Stimulated activated CD8-positive, alpha-beta memory T cell treated with anti-CD3 and anti-CD28 coated beads, Interleukin-7, amount 100 ng/mL, for 1 hour (primary cell): ENCODE measurements around the gene ZNF764.
"Not testable (repeated sequence)": the region's sequence is repeated elsewhere in the genome, so short reads cannot be mapped to it uniquely, and the experiment has no call there.

Experiments used
- DNase-seq, 2 donors: peaks; one replicate each; pipeline ENCODE4 v3.0.0-alpha.2; 2020; ENCODE audit warnings: low read depth in 2 of 2

Gene ZNF764

GRCh38 chr16:30548416-30549253, 9.5 kb downstream of the ZNF764 start:
- no peak for DNase-seq

DNA sequence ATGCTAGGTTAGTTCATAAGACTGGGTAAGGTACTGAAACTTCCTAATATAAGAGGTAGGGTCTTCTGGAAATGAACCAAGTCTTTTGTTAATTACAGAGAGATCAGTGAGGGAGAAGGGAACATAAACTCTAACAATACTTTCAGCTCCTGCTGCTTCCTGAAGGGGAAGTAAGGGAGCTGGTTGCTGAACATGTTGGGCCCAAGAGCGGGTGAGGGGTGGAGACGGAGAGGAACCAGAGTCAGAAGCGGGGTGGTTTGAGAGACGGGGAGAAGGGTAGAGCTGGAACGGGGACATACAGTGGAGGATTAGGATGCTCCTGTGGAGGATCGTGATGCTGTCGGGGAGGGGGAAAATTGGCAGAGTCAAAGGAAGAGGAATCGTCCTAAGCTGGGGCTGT, 12.1 kb downstream of the ZNF764 start:
- no peak for DNase-seq

GRCh38 chr16:30543067-30543466, 15.1 kb downstream of the ZNF764 start:
- DNase-seq: no peak

DNA sequence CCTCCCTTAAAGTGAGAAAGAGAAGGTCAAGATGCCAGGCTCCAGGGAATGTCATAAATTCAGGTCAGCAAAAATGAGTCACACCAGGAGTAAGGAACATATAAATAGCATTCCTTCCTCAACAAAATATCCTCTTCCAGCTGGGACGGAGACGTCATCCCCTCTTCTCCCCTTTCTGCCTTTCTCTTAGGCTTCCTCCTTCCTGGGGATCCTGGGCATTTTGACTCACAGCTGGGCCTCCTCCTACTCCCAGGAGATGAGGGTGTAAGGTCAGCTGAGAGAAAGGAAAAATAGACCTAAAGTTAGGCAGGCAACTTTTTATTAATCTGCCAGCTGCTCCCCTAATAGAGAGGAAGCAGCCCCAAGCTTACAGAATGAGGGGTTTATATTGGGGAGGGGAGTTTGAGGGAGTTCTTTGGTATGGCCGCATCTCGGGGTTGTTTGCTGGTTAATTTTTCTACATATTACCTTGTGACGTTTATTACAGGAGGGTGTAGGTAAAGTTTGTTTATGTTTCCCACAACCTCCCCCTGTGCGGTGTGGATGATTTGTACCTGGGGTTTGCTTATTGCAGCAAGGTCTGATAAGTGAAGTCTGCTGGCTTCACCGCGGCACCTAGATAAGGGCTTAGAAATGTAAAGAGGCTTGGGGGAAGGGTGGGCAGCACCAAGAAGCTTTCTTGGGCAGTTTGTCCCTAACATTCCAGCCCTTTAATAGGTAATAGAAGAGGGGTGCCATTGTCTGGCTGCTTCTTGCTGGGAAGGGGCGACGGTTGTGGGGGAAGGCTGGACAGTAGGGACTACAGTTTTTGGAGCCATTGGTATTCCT, 16.5 kb downstream of the ZNF764 start:
- DNase-seq: no peak

DNA sequence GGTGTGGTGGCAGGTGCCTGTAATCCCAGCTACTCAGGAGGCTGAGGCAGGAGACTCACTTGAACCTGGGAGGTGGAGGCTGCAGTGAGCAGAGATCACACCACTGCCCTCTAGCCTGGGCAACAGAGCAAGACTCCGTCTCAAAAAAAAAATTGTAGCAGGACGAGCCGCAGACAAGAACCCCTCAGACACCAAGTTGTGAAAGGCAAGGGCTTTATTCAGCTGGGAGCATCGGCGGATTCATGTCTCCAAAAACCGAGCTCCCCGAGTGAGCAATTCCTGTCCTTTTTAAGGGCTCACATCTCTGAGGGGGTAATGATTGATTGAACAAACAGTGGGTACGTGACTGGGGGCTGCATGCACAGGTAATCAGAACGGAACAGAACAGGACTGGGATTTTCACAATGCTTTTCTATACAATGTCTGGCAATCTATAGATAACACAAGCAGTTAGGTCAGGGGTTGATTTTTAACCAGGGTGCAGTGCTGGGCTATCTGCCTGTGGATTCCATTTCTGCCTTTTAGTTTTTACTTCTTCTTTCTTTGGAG, 17.2 kb downstream of the ZNF764 start:
- DNase-seq: not testable (repeated sequence)

- not testable (repeated sequence) for DNase-seq
Observed at GRCh38 chr16:30539986-30540526, 18.1 kb downstream of the ZNF764 start.

GRCh38 chr16:30539000-30539964, 18.9 kb downstream of the ZNF764 start:
- no peak for DNase-seq

DNA sequence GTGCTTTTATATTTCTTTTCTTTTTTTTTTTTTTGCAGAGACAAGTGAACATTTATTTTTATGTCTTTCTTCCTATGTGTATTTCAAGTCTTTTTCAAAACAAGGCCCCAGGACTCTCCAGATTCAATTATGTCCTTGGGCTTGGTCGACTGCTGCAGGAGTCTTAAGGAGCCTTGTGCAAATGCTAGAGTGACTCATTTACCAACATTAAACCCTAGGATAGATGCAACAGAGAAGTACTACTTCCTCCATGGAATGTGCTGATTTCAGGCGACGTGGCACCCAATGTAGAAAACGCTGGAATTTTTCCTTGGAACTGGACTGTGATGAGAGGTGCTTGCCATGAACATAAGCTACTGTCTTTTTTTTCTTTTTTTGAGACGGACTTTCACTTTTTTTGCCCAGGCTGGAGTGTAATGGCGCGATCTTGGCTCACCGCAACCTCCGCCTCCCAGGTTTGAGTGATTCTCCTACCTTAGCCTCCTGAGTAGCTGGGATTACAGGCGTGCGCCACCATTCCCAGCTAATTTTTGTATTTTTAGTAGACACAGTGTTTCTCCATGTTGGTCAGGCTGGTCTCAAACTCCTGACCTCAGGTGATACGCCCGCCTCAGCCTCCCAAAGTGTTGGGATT, 21.7 kb downstream of the ZNF764 start:
- not testable (repeated sequence) for DNase-seq

GRCh38 chr16:30535777-30536190, 22.4 kb downstream of the ZNF764 start:
- no peak for DNase-seq

GRCh38 chr16:30535106-30535776, 22.9 kb downstream of the ZNF764 start:
- no peak for DNase-seq

GRCh38 chr16:30534368-30535105, 23.6 kb downstream of the ZNF764 start, which contains the start of gene ZNF747:
TSS of gene ZNF747 (minus strand) at chr16:30534858. CDS start at chr16:30534679, 179 bp downstream.
- DNase-seq: peak; percentile 81 to 84

- no peak for DNase-seq
Observed at GRCh38 chr16:30533748-30534367, 24.3 kb downstream of the ZNF764 start.

- no peak for DNase-seq
Observed at GRCh38 chr16:30533146-30533522, 25.0 kb downstream of the ZNF764 start.

DNA sequence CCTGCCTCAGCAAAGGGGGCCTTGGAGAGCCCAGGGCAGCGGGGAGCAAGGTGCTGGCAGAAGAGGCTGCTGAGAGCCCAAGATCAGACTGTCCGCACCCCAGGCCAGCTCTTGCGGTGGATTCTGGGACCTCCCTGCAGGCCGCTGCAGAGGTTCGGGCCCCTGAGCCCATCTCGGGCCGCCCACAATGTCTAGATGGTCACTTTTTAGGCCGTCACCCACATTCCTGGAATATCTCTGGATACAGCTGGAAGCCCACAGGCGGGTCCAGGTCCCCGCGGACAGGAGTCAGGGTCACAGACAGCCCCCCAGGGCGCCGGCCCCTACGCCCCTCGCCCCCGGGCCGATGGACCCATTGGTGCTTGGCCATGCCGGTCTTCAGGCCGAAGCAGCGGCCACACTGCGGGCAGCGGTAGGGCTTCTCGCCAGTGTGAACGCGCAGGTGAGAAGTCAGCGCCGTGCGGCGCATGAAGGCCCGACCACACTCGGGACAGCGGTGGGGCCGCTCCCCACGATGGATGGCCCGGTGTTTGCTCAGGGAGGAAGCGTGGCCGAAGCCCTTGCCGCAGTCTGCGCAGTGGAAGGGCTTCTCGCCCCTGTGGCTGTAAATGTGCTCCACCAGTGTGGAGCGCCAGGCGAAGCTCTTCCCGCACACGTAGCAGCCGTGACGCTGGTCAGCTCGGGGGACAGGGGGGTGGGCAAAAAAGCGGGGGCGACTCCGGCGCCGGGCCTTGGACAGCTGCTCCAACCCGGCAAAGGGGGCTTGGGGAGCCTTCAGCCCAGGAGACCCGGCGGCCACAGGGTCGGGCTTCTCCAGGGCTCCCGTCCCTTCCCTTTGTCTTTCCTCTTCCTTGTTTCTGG, 25.7 kb downstream of the ZNF764 start:
- no peak for DNase-seq

DNA sequence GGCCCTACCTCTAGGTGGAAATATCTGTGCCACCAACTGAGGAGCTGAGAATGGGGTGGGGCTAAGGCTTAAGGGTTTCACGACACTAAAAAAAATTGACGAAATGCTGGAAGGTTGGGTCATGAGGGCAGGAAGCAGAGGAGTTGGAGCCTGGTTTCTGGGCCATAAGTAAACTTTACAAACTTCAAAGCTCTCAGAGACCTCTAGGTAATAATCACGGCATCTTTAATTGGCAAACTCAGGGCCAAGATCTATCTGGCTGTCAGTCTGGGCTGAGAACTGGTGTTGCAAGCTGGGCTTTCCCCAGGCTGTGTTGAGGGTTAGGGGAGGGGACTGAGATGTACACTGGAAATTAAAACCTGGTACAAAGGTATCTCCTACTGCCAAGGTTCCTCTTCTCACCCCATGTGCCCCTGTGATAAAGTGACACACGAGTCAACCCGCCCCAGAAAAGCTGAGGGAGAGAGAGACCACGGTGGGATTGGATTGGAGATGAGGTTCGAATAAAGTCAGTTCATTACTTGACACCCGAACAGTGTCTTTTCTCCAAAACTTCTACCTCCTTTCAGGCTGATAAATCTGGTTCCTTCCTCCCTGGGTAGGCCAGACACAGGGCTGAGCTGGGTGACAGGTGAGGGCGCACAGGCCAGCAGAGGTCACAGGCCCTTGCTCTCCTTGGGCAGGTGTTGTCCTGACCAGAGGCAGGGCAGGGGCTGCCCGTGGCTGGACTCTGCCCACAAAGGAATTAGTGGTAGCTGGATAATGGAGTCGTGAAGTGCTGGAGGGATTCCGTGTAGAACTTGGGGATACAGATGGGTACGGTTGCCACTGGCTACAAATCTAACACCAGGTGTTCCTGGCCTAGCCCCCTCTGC, 27.8 kb downstream of the ZNF764 start:
- no peak for DNase-seq

DNA sequence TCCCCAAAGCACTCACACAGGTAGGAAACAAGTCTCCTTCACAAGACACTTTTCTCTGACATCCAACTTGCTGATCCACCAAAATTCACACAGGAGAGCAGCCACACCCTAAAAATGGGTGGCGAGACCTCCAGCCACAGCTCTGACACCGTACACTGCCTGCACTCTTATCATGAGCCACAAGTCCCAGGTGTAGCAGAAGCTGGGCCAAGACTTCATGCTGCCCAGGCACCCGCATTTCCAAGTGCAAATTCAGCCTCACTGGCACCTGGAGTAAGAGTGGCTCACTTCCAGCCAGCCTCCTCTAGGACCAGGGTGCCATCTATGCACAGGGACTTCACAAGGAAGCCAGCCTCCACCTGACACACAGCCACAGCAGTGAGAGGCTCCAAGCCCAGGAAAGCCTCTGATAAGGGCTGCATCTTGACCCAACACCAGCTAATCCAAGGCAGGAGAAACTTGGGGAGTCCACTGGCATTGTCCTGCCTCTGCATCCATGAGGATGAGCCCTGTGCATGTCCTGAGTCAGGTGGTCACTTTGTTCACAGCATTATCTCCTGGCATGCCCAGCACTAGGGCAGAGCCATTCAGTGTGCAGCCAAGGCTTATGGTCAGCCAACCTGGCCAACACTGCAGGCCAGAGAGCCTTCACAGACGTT, 29.2 kb downstream of the ZNF764 start:
- no peak for DNase-seq
